NCI-H2081 (cell line): ENCODE data around the gene KIRREL2.
"Not testable (repeated sequence)": the region's sequence is repeated elsewhere in the genome, so short reads cannot be mapped to it uniquely, and the experiment has no call there.

Source experiments
- DNase-seq, 2 experiments: peaks; one replicate each; lab custom pipeline; 2025; lab: John Stamatoyannopoulos, UW

KIRREL2 gene

GRCh38 chr19:35897706-35898451 is 41.2 kb downstream of the KIRREL2 start:
- DNase-seq: no peak

- DNase-seq: no peak
Observed at GRCh38 chr19:35898499-35898809, 41.7 kb downstream of the KIRREL2 start.

- DNase-seq: peak; percentile 78 to 80
Observed at GRCh38 chr19:35899547-35900214, 43.0 kb downstream of the KIRREL2 start.

- DNase-seq: no peak
Observed at GRCh38 chr19:35901055-35901644, 44.4 kb downstream of the KIRREL2 start.

GRCh38 chr19:35901854-35902661 is 45.3 kb downstream of the KIRREL2 start, which contains the start of gene HCST:
Gene HCST (plus strand): TSS chr19:35902529. CDS start chr19:35902594, 65 bp downstream.
- DNase-seq: no peak

- no peak for DNase-seq
Observed at GRCh38 chr19:35902870-35903475, 46.3 kb downstream of the KIRREL2 start.

- DNase-seq: peak; percentile 6 to 31
Observed at GRCh38 chr19:35903550-35904179, 47.0 kb downstream of the KIRREL2 start.

GRCh38 chr19:35904311-35905068 is 47.8 kb downstream of the KIRREL2 start:
- no peak for DNase-seq

GRCh38 chr19:35905178-35905727 is 48.5 kb downstream of the KIRREL2 start:
- DNase-seq: no peak

- DNase-seq: no peak
Observed at GRCh38 chr19:35907377-35907745, 50.6 kb downstream of the KIRREL2 start.

GRCh38 chr19:35908010-35908441 is 51.3 kb downstream of the KIRREL2 start, which contains the start of gene TYROBP:
Gene TYROBP (minus strand): TSS chr19:35908295. CDS start chr19:35908228, 67 bp downstream.
- no peak for DNase-seq

- DNase-seq: no peak
Observed at GRCh38 chr19:35908973-35909683, 52.4 kb downstream of the KIRREL2 start.

- no peak for DNase-seq
Observed at GRCh38 chr19:35909684-35910035, 52.9 kb downstream of the KIRREL2 start.

- not testable (repeated sequence) for DNase-seq
Observed at GRCh38 chr19:35910355-35910754, 53.6 kb downstream of the KIRREL2 start.

- DNase-seq: no peak
Observed at GRCh38 chr19:35911173-35911572, 54.5 kb downstream of the KIRREL2 start.

GRCh38 chr19:35911790-35912189 is 55.1 kb downstream of the KIRREL2 start:
- DNase-seq: no peak

- no peak for DNase-seq
Observed at GRCh38 chr19:35913589-35913988, 56.9 kb downstream of the KIRREL2 start.

- no peak for DNase-seq
Observed at GRCh38 chr19:35915443-35915842, 58.7 kb downstream of the KIRREL2 start.
